Measurements from ENCODE around the gene MIER2. TPM values are rescaled to one million over a fixed set of nuclear protein-coding genes. Genes with fewer than 3 reads are reported as not detected.

MIER2 gene
- total RNA-seq, 1 experiment from 2014 or later = not detected

DNA sequence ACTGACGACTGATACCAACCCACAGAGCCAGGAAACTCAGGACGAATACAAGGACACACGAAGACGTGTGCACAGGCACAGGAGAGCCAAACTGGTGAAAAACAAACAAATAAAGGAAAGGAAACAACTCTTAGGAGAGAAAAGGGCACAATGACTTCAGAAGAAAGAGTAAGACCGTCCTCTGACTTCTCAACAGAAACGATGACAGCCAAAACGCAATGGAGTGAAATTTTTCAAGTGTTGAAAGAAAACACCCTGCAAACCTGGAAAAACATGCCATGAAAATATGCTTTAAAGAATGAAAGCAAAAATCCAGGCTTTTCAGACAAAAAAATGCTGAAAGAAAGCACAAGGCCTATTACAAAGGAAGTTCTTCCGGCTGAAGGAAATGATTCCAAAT, 28.8 kb downstream of the MIER2 start:
- no peak overlapping the region for H3K4me3 ChIP-seq (ENCODE audit: low read length)
- H4K20me1 ChIP-seq (ENCODE audit: low read length) = no peaks in the 10 kb centered on the region
- POLR2A ChIA-PET (ENCODE audit: unreplicated experiment) = no interaction called here
- H3K9ac ChIP-seq (ENCODE audit: low read length) = no peak overlapping the region
- no peaks in the 10 kb centered on the region for H3K4me1 ChIP-seq (ENCODE audit: insufficient read depth, low read length)
- H3K4me2 ChIP-seq (ENCODE audit: low read length) = no peak overlapping the region
- ATAC-seq = no peak
- H3K79me2 ChIP-seq (ENCODE audit: low read length) = no peaks in the 10 kb centered on the region
- H2AFZ ChIP-seq (ENCODE audit: low read length) = no peak overlapping the region
- H3K9me3 ChIP-seq (ENCODE audit: low read length) = no peaks in the 10 kb centered on the region
- H3F3A ChIP-seq (ENCODE audit: low read length, unreplicated experiment) = no peaks in the 10 kb centered on the region
- BruUV-seq (replicated peaks) = no TSS peak
- H3K36me3 ChIP-seq (ENCODE audit: low read depth, low read length) = no peaks in the 10 kb centered on the region
- no peaks in the 10 kb centered on the region for H3K27me3 ChIP-seq (ENCODE audit: low read length)
- DNase-seq = no peak
- intact Hi-C loops (cut with micrococcal nuclease) = no loop called here
- CTCF ChIA-PET = no interaction called here
- H3K9me2 ChIP-seq (replicated peaks; ENCODE audit: low read length) = no peaks in the 10 kb centered on the region
- no peak overlapping the region for H3K27ac ChIP-seq (ENCODE audit: low read length)
- TF ChIP-seq EZH2 (IDR thresholded peaks at IDR 0.05; ENCODE audit: low read length, unreplicated experiment) = no peak
- no peak for TF ChIP-seq EZH2phosphoT487 (IDR thresholded peaks at IDR 0.05; ENCODE audit: borderline replicate concordance, low read length)
- TF ChIP-seq, protein P1, sequence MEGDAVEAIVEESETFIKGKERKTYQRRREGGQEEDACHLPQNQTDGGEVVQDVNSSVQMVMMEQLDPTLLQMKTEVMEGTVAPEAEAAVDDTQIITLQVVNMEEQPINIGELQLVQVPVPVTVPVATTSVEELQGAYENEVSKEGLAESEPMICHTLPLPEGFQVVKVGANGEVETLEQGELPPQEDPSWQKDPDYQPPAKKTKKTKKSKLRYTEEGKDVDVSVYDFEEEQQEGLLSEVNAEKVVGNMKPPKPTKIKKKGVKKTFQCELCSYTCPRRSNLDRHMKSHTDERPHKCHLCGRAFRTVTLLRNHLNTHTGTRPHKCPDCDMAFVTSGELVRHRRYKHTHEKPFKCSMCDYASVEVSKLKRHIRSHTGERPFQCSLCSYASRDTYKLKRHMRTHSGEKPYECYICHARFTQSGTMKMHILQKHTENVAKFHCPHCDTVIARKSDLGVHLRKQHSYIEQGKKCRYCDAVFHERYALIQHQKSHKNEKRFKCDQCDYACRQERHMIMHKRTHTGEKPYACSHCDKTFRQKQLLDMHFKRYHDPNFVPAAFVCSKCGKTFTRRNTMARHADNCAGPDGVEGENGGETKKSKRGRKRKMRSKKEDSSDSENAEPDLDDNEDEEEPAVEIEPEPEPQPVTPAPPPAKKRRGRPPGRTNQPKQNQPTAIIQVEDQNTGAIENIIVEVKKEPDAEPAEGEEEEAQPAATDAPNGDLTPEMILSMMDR (conservative IDR thresholded peaks at IDR 0.05; ENCODE audit: low read depth, low read length) = no peak

DNA sequence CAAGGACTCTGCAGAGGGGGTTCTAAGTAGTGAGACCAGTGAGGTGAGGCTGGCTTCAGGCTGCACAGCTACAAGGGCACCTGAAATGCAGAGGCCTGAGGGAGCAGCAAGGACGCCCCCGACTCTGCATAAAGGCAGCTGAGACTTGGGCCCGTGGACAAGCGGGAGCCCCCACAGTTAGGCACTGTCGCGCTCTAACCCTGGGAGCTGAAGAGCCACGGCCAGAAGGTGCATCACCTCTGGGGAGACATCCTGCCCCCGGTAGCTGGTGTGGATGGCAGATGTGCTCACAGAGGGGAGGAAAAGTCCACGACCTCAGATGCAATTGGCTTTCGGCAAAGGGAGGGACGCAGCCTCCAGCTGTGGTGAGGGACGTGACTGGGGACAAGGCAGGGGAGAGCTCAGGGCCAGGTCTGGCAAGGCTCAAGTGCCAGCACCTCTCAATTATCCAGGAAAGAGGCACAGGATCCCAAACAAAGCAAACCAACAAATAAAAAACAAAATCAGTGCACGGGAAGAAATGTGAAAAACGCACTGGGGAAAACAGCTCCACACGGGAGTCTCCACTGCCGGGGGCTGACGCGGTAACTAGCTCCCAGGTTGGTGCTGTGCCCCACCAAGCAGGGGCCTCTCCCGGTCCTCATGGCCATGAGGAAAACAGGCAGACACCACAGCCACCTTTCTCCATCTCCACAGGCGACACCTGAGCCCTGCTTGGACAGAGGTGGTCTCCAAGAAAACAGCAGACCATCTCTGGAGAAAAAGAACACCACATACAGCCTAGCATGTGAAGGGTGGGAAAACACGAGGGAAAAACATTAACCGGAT, 30.4 kb downstream of the MIER2 start:
- no peaks in the 10 kb centered on the region for H3K9me3 ChIP-seq (ENCODE audit: low read length)
- no TSS peak for BruUV-seq (replicated peaks)
- no peaks in the 10 kb centered on the region for H3K4me1 ChIP-seq (ENCODE audit: insufficient read depth, low read length)
- no peaks in the 10 kb centered on the region for H3K36me3 ChIP-seq (ENCODE audit: low read depth, low read length)
- H2AFZ ChIP-seq (ENCODE audit: low read length) = no peak overlapping the region
- H3K4me2 ChIP-seq (ENCODE audit: low read length) = no peak overlapping the region
- no peak for DNase-seq
- no peak overlapping the region for H3K4me3 ChIP-seq (ENCODE audit: low read length)
- POLR2A ChIA-PET (ENCODE audit: unreplicated experiment) = no interaction called here
- no peak overlapping the region for H3K9ac ChIP-seq (ENCODE audit: low read length)
- H4K20me1 ChIP-seq (ENCODE audit: low read length) = no peaks in the 10 kb centered on the region
- no peaks in the 10 kb centered on the region for H3K27me3 ChIP-seq (ENCODE audit: low read length)
- H3K79me2 ChIP-seq (ENCODE audit: low read length) = no peaks in the 10 kb centered on the region
- TF ChIP-seq EZH2phosphoT487 (IDR thresholded peaks at IDR 0.05; ENCODE audit: borderline replicate concordance, low read length) = no peak
- TF ChIP-seq, protein P1 (conservative IDR thresholded peaks at IDR 0.05; ENCODE audit: low read depth, low read length) = no peak
- no peak for TF ChIP-seq EZH2 (IDR thresholded peaks at IDR 0.05; ENCODE audit: low read length, unreplicated experiment)
- CTCF ChIA-PET = no interaction called here
- H3K27ac ChIP-seq (ENCODE audit: low read length) = no peak overlapping the region
- intact Hi-C loops (cut with micrococcal nuclease) = no loop called here
- H3F3A ChIP-seq (ENCODE audit: low read length, unreplicated experiment) = no peaks in the 10 kb centered on the region
- H3K9me2 ChIP-seq (replicated peaks; ENCODE audit: low read length) = no peaks in the 10 kb centered on the region
- ATAC-seq = no peak
